ENCODE data around the gene HSPG2.

Gene HSPG2

GRCh38 chr1:21838359-21839157 is 98.6 kb downstream of the HSPG2 start:
- H3K36me3 ChIP-seq (ENCODE audit: low read depth), result peaks cover 44% of the 10 kb centered on the region
- ATAC-seq (ENCODE audit: low read depth), result no peak
- no peaks in the 10 kb centered on the region for H3K27me3 ChIP-seq (ENCODE audit: insufficient read depth, poor library complexity, severe bottlenecking)

GRCh38 chr1:21837476-21837875 is 99.6 kb downstream of the HSPG2 start:
- ATAC-seq (ENCODE audit: low read depth) (no peak), DNase-seq (ENCODE audit: low spot score) (no peak)
- H3K4me3 ChIP-seq (ENCODE audit: severe bottlenecking), result no peak overlapping the region
- TF ChIP-seq CTCF (IDR thresholded peaks at IDR 0.05; ENCODE audit: poor library complexity, severe bottlenecking), result no peak
- H3K27ac ChIP-seq (ENCODE audit: poor library complexity, severe bottlenecking), result no peak overlapping the region
- H3K27me3 ChIP-seq (ENCODE audit: insufficient read depth, poor library complexity, severe bottlenecking), result no peaks in the 10 kb centered on the region
- no peaks in the 10 kb centered on the region for H3K4me1 ChIP-seq (ENCODE audit: insufficient read depth, poor library complexity, severe bottlenecking)
- peaks cover 44% of the 10 kb centered on the region for H3K36me3 ChIP-seq (ENCODE audit: low read depth)
- H3K9me3 ChIP-seq (ENCODE audit: severe bottlenecking), result no peaks in the 10 kb centered on the region

More at GRCh38 chr1:21838359-21839157, 98.6 kb downstream of the HSPG2 start:
- DNase-seq (ENCODE audit: low spot score), result peak; percentile 52
- no peak overlapping the region for H3K27ac ChIP-seq (ENCODE audit: poor library complexity, severe bottlenecking)
- H3K4me3 ChIP-seq (ENCODE audit: severe bottlenecking), result no peak overlapping the region
- no peak for TF ChIP-seq CTCF (IDR thresholded peaks at IDR 0.05; ENCODE audit: poor library complexity, severe bottlenecking)
- no peaks in the 10 kb centered on the region for H3K4me1 ChIP-seq (ENCODE audit: insufficient read depth, poor library complexity, severe bottlenecking)
- no peaks in the 10 kb centered on the region for H3K9me3 ChIP-seq (ENCODE audit: severe bottlenecking)

- Histone ChIP-seq H3K36me3 (ENCODE audit: low read depth) (peaks cover 44% of the 10 kb centered on the region), H3K4me1 (ENCODE audit: insufficient read depth, poor library complexity, severe bottlenecking) (no peaks in the 10 kb centered on the region), H3K9me3 (ENCODE audit: severe bottlenecking) (no peaks in the 10 kb centered on the region), H3K27me3 (ENCODE audit: insufficient read depth, poor library complexity, severe bottlenecking) (no peaks in the 10 kb centered on the region), H3K27ac (ENCODE audit: poor library complexity, severe bottlenecking) (no peak overlapping the region), H3K4me3 (ENCODE audit: severe bottlenecking) (no peak overlapping the region)
- DNase-seq (ENCODE audit: low spot score), result no peak
- no peak for ATAC-seq (ENCODE audit: low read depth)
- no peak for TF ChIP-seq CTCF (IDR thresholded peaks at IDR 0.05; ENCODE audit: poor library complexity, severe bottlenecking)
Measured at GRCh38 chr1:21836729-21837128, 100.4 kb downstream of the HSPG2 start.

GRCh38 chr1:21836010-21836409 is 101.1 kb downstream of the HSPG2 start:
- no peaks in the 10 kb centered on the region for H3K4me1 ChIP-seq (ENCODE audit: insufficient read depth, poor library complexity, severe bottlenecking)
- DNase-seq (ENCODE audit: low spot score) (no peak), ATAC-seq (ENCODE audit: low read depth) (no peak)
- no peaks in the 10 kb centered on the region for H3K27me3 ChIP-seq (ENCODE audit: insufficient read depth, poor library complexity, severe bottlenecking)
- TF ChIP-seq CTCF (IDR thresholded peaks at IDR 0.05; ENCODE audit: poor library complexity, severe bottlenecking), result no peak
- no peak overlapping the region for H3K4me3 ChIP-seq (ENCODE audit: severe bottlenecking)
- peaks cover 40% of the 10 kb centered on the region for H3K36me3 ChIP-seq (ENCODE audit: low read depth)
- H3K9me3 ChIP-seq (ENCODE audit: severe bottlenecking), result no peaks in the 10 kb centered on the region
- H3K27ac ChIP-seq (ENCODE audit: poor library complexity, severe bottlenecking), result no peak overlapping the region

GRCh38 chr1:21834666-21835065 is 102.4 kb downstream of the HSPG2 start:
- no peak overlapping the region for H3K27ac ChIP-seq (ENCODE audit: poor library complexity, severe bottlenecking)
- H3K36me3 ChIP-seq (ENCODE audit: low read depth), result peaks cover 41% of the 10 kb centered on the region
- no peak for TF ChIP-seq CTCF (IDR thresholded peaks at IDR 0.05; ENCODE audit: poor library complexity, severe bottlenecking)
- H3K4me1 ChIP-seq (ENCODE audit: insufficient read depth, poor library complexity, severe bottlenecking), result no peaks in the 10 kb centered on the region
- ATAC-seq (ENCODE audit: low read depth) (no peak), DNase-seq (ENCODE audit: low spot score) (no peak)
- H3K4me3 ChIP-seq (ENCODE audit: severe bottlenecking), result no peak overlapping the region
- no peaks in the 10 kb centered on the region for H3K9me3 ChIP-seq (ENCODE audit: severe bottlenecking)
- no peaks in the 10 kb centered on the region for H3K27me3 ChIP-seq (ENCODE audit: insufficient read depth, poor library complexity, severe bottlenecking)
